Hepatic stellate cell (primary cell): ENCODE measurements around the gene CDH23.

Experiments
- DNase-seq: peaks from one replicate; pipeline ENCODE4 v3.0.0; 2011; ENCODE audit warnings: low spot score

CDH23 gene

DNA sequence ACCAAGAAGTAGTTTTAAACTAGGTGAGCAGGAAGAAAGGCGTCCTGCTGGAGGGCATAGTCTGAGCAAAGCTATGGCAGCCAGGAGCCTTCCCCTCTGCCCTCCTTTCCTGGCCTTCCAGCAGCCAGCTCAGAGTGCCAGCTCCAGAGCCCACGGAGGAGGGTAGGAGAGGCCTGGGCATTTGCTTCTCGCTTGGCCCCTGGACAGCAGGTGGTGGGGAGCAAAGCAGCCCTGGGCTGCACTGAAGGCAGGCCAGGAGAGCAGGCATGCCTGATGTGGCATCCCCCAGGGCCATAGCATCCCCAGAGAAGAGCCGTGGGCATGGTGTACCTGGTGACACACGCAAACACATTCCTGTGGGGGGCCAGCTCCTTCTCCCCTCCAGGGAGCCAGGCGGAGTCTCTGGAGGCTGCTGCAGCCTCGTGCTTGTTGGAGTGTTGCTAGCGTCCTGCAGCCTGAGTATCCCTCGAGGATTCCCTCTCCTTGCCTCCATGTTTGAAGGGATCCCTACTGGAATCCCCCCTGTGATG is 43.9 kb downstream of the CDH23 start:
- DNase-seq, result no peak

DNA sequence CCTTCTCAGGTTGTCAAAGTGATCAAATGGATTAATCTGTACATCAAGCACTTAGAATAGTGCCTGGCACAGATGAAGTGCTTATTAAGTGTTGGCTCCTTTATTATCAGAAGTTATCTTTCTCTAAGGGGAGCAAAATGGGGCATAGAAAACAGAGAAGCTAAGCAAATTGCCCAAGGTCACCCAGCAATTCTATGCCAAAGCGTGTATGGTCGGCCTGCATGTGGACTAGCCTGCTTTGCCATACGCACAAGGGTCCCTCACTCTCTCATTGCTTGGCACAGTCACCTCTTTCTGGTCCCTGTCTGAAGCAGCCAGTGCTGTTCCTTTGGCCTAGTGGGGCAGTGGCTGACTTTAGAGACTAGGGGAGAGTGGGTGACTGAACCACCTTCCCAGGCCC is 45.3 kb downstream of the CDH23 start:
- no peak for DNase-seq

DNA sequence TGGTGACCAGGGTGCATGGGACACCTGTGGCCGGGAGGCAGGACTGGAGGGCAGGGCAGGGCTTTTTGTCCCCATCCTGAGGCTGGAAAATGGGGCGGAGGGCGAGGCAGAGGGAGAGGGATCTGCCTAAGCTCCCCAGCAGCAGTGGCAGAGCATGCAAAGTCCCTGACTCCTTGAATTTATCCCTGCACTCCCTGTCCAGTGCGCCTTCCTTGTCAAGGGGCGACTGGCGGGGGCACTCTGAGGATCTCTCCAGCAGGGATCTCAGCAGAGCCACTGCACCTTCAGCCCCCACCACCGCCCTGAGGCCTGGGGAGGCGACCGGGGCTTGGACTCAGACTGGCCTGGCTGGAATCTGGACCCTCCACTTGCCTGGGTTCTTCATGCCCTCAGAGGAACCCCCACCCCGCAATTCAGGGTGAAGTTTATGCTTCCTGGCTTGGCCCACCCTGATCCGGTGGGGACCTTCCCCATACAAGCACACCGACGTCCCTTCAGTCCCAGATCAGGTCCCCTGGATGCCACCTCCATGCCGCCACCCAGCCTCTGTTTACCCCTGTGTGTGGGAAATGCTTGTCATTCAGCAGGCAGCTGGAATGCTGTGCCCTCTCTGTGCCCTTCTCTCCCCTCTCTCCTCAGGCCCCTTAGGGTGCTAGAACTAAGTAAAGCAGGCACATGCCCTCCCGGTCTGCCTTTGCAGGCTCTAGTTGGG is 46.3 kb downstream of the CDH23 start:
- DNase-seq, result no peak

DNA sequence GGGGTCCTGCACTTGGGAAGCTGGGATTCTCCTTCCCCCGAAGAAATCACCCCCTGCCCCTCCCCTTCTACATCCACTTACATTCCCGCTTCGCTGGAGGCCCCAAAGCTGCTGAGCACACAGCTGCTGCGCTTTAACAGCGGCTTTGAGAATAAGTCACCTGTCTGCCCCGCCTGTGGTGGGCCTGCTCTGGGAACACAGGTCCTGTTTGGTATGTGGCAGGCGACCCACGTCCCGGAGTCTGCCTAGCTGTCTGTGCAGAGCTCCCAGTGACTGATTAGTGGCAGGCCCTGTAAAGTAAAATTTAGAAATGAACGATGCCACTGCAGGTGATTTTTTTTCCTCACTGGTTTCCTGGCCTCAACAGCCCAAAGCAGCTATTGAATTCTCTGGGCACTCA is 47.0 kb downstream of the CDH23 start:
- no peak for DNase-seq

DNA sequence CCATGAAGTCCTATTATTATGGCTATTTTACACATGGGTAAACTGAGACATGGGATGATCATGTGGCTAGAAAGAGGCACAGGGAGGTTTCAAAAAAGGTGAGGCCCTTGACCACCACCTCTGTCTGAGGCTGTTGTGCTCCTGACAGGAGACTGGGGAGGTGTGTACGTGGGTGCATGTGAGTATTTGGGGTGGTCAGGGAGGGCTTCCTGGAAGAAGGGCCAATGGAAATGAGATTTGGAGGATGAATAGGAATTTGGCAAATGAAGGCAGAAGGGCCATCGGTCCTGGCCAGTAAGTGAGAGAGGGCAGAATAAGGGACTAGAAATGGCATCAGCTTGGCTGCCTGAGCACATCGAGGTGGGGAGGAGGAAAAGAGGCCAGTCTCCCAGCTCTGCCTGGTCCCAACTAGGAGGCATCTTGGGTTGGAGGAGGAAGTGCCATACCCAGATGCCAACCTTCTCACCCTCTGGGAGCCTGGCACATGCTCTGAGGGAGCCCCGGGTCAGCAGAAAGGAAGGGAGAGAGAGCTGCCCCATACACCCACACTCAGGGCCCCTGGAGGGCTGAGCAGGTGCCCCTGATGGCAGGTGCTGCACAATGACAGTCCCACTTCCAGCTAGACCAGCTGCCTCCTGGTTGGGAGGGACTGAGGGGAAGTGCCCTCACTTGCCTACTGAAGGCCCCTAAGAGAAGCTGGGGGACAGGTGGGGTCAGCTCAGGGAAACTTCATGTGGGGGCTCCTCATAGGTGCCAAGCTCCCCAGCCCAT is 47.7 kb downstream of the CDH23 start:
- DNase-seq, result no peak

DNA sequence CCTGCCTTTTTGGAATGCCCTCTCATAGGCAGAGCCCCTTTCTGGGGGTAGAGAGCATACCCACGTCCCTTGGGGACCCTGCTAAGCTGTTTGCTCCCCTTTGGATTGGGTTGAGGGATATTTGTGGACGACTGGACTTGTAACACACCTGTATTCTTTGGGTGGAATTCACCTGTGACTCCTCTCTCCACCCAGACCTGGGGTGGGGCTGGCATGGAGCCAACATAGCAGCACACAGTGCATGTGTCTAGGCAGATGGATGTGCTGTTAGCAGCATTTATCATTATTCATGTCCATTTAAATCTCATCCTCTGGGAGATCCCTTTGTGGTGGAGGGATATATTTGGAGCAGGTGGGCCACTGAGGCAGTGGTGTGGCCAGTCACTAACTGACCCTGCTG is 51.0 kb downstream of the CDH23 start:
- no peak for DNase-seq

DNA sequence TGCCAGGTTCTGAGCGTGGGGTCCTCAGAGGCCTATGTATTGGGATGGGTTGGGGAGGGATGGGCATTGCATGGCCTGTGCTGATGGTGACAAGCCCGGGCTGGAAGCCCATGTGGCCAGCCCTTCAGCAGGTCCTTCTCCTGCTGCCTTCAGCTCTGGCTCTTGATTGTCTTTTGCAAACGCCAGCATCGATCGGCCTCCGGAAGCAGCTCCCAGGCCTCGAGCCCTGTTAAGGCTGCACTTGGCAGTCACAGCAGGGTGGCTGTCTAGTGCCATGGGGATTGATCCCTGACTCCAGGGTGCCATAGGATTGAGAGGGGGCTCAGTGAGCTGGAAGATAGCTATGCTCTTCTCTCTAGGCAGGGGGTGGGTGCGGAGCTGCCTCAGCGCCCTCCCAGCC is 51.4 kb downstream of the CDH23 start:
- DNase-seq, result no peak

DNA sequence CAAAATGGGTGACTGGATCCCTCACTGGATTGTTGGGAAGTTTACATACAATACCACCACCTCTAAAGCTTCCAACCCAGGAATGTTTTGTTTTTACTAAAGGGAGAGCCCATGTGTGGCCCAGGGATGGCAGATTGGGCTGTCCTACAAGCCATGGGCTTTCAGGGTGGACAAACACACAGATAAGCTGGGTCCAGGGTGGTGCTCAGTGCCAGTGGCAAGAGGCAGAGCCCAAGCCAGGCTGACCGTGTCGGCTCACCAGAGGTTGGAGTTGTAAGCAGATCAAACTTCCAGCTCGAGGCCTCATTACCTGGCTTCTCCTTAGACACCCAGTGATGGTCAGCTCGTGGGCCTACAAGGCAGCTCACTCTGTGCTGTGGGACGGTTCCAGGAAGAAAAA is 52.3 kb downstream of the CDH23 start:
- no peak for DNase-seq

DNA sequence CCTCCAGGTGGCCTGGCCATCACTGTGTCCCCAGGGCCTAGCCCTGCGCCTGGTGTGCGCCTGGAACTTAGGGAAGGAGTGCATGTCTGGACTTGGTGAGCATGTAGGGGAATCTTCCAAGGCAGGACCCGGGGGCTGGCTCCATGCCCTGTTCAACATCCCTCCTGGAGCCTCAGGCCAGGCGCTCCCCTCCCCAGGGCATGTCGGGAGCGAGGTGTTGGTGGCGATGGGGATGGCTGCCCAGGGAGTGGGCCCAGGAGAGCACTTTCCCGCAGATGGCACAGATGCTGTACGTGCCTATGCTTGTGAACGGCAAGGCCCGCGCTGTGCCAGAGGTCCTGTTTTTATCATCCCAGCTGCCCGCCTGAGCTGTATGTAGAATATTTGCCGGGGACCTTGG is 55.0 kb downstream of the CDH23 start:
- DNase-seq, result no peak

DNA sequence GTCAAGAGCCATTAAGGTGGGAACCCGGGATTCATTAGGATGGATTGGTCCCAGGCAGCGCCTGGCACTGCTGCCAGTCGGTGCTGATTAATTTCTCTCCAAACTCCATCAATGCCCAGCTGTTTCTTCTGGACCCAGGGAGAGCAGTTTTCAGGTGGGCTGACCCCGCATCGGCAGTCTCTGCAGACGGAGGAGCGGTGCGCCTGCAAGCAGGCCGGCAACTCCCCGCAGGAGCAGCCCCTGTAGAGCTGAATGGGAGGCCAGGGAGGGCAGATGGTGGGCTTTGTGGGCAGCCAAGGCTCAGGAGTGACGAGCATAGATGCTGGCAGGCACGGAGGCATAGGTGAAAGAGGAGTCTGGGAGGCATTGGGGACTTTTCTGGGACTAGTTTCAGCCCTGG is 56.5 kb downstream of the CDH23 start:
- no peak for DNase-seq

DNA sequence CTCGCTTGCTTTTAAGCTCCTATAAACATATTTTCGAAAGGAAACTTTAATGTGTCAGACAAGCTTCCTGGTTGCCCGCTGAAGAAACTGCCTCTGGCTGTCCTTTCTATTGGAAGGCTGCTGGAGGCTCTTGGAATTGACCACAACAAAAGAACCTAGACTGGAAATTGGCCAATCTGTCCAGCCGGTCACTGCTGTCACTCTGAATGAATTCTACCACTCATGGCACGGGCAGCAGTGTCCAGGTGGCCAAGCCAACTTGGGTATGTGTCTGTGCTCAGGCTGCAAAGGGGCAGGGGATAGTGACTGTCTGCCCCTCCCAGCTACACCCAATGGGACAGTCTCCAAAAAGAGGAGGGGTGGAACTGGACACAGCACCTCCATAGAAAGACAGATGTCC is 57.6 kb downstream of the CDH23 start:
- DNase-seq, result no peak

DNA sequence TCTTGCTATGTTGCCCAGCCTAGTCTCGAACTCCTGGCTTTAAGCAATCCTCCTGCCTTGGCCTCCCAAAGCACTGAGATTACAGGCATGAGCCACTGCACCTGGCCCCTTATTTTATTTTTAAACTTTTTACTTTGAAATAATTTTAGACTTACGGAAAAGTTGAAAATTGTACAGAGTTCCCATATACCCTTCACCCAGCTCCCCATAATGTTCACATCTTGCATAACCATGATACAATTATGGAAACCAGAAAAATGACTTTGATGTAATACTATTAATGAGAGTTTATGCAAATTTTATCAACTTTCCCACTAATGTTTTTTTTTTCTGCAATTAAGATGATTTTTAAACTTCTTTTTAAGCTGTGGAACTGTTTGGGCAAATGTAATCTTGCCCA is 58.3 kb downstream of the CDH23 start:
- DNase-seq, result no peak

DNA sequence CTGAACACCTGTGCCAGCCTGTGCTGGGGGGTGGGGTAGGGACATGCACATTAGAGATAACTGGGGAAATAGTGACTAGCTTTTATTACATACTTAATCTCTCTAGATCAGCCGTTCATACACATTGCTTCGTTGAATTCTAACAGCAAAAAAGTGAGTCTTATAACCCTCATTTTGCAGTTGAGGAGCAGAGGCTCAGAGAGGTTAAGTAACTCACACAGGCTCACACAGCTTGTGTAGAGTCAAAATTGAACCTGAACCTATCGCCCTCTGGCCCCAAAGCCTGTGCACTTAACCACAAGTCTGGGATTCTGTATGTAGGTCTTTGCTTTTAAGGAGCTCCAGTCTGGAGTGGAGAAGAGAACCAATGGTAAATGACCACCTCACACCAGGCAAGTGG is 59.9 kb downstream of the CDH23 start:
- no peak for DNase-seq

DNA sequence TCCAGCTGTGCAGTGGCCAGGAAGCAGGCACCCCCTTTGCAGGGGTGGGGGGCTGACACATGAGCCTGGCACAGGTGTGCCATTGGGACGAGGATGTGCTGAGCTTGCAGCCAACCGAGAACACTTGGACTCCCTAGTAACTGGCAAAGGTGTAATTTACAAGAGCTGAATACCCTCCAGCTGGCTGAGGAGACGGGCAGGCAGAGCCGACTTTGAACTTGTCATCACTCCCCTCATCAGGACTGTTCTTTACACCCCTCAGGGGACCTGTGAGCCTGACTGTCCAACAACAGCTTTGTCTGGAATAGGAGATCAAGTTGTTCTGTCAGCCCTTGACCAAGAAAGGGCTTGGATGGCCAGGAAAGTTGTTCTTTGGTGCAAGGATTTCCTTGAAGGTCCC is 61.2 kb downstream of the CDH23 start:
- DNase-seq, result no peak

DNA sequence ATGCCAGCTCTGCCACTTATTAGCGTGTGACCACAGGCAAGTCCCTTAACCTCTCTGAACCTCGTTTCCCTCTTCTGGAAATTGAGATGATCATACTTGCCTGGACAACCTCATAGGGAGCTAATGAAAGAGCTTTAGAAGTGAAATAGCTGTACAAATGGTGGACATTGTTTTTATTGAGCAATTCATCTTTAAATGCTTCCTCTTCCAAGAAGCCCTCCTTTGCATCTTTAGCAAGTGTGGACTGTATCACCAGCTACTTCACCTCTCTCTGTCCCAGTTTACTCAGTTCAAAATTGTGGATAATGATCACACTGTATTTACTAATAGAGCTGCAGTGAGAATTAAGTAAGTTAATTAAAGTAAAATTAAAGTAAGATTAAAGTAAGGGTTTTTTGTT is 61.7 kb downstream of the CDH23 start:
- no peak for DNase-seq

DNA sequence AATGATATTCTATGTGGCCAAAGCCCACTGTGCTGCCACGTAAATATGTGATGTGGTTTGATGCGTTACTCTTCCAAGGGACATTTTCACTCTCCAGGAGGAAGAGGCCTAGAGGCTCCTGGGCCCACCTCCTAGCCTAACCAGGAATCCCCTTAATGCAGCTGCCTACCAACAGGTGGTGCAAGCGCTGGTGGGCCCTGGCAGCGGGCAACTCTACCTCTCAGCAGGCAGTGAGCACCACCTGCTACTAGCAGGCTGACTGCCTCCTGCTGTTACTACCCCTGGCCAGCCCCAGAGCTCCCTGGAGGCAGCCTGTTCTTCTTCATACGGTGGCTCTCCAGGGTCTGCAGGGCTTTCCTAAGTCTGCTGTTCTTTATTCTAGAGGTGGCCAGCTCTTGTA is 62.8 kb downstream of the CDH23 start:
- DNase-seq, result no peak

DNA sequence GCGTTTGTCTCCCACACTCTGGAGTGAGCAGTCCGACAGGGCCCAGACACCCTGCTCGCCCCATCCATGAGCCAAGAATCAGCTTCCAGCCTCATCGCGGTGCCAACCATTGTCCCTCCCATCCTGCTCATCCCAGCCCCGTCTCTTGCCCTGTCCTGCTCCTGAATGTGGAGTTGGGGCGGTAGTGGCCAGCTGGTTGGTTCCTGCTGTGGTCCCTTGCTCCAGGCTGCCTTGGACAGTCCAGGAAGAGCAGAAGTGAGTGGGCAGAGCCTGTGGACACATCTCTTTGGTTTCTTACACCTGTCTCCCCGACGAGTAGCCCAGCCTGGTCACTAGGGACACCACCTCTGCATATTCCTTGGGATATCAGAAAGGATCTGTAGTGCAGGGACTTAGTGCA is 63.9 kb downstream of the CDH23 start:
- DNase-seq, result no peak

DNA sequence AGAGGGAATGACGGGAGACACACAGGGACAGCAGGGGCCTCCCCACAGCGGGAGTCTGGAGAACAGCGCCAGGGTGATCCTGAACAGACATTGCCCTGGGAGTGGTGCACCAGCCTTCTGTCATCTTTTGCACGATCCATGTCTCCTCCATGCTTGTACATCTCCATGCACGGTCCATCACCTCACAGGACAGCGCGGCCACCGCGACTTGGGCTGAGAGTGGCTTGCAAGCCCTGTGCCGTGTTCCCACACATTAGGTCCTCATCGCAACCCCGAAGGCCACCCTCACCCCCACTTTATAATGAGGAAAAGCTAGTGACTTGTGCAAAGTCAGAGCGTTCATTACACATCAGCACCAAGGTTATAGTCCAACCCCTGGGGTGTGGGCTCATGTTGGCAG is 64.7 kb downstream of the CDH23 start:
- no peak for DNase-seq

DNA sequence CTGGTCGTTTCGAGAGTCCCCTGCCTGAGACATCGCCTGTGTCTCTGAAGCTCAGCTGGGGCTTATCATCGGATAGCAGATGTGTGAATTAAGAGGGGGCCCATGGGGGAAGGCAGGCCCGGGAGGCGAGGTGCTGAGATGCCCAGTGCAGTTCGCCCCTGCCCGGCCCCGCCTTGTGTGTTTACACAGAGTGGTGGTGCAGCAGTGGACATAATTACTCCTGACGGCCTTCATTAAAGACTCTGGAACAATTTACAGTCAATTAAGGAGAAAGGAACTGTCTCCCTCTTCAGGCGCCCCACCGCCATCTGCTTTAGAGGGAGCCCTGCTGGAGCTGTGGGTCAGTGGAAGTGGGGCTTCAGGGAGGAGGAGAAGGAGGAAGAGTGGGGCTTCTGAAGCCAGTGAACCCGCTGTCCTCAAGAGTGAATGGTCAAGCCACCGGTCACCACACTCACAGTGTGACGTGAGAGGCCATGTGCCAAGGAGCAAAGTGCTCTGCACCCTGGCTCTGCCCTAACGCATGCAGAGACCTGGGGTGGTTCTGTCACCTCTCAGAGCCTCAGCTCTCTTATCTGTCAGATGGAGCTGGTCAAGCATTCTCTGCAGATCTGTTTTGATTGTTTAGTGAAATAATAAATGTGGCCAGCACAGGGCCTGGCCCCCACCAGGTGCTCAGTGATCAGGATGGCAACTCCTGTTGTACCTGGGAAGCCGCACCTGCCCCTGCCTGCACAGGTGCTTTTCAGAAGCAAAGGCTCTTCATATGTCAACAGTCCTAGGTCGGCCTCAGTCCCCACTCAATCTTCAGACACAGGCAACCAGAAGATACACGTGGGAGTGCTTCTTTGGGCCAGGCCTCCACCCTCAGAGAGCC is 65.6 kb downstream of the CDH23 start:
- no peak for DNase-seq

DNA sequence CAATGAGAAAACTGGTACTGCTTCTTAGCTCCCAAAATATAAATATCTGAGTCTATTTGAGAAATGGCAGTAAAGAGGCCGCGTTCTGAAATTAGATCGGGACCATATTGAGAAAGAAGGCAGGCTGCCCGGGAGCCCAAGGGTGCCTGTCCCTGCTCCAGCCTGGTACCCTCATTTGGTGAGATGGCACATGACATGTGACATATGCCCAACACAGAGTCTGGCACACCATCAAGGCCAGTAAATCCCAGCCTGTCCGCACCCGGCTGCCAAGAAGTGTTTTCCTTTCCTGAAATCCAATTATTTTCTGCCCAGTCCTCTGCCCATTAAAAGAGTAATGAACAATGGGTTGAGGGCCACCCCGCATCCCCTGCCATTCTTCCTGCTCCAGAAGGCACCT is 66.4 kb downstream of the CDH23 start:
- no peak for DNase-seq

DNA sequence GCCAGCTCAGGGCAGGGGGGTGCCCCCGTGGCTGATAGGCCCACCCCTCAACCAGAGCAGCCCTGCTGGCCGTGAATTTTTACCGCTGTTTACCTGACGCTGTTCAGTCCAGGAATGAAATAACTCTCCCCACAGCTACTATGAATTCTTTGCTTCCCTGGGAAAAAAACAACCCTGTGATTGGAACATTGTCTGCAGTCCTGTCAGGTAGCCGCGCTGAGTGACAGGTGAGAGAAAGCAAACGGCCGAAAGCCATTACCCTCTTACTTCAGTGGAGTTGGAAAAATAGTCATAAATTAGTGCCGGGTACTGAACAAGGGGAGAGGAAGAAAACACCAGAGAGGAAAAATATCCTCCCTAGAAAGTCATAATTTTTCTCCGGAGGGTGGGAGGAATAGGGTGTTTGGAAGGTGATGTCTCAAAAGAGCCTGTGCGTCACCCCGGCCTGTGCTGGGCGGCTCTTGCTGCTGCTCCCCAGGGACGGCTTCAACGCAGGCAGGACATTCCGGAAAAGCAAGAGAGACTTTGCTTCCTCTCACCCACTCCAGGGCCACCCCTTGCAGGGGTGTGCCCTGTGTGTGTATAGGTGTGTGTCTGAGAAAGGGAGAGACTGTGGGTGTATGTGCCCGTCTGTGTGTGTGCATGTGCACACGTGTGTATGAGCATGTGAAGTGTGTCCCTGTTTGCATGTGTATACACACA is 69.0 kb downstream of the CDH23 start:
- DNase-seq, result no peak

DNA sequence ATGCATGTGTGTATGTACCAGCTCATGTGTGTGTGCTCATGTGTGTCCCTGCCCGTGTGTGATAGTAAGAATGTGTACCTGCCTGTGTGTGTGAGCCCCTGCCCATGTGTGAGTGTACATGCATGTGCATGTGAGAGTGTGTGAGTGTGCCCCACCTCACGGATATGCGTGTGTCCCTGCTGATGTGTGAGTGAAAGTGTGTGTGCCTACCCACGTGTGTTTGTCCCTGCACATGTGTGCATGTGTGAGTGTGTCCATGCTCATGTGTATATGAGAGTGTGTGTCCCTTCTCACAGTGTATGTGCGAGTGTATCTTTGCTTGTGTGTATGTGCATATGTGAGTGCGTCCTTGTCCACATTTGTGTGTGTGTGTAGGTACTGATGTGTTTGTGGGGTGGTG is 69.6 kb downstream of the CDH23 start:
- DNase-seq, result no peak
